Kidney glomerular epithelial cell (primary cell): ENCODE measurements around the gene CARS2.
"Not testable (repeated sequence)": the region's sequence is repeated elsewhere in the genome, so short reads cannot be mapped to it uniquely, and the experiment has no call there.

Source experiments
- DNase-seq: peaks from one replicate; lab custom pipeline; 2025; lab: John Stamatoyannopoulos, UW

CARS2 gene, protein sequence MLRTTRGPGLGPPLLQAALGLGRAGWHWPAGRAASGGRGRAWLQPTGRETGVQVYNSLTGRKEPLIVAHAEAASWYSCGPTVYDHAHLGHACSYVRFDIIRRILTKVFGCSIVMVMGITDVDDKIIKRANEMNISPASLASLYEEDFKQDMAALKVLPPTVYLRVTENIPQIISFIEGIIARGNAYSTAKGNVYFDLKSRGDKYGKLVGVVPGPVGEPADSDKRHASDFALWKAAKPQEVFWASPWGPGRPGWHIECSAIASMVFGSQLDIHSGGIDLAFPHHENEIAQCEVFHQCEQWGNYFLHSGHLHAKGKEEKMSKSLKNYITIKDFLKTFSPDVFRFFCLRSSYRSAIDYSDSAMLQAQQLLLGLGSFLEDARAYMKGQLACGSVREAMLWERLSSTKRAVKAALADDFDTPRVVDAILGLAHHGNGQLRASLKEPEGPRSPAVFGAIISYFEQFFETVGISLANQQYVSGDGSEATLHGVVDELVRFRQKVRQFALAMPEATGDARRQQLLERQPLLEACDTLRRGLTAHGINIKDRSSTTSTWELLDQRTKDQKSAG

DNA sequence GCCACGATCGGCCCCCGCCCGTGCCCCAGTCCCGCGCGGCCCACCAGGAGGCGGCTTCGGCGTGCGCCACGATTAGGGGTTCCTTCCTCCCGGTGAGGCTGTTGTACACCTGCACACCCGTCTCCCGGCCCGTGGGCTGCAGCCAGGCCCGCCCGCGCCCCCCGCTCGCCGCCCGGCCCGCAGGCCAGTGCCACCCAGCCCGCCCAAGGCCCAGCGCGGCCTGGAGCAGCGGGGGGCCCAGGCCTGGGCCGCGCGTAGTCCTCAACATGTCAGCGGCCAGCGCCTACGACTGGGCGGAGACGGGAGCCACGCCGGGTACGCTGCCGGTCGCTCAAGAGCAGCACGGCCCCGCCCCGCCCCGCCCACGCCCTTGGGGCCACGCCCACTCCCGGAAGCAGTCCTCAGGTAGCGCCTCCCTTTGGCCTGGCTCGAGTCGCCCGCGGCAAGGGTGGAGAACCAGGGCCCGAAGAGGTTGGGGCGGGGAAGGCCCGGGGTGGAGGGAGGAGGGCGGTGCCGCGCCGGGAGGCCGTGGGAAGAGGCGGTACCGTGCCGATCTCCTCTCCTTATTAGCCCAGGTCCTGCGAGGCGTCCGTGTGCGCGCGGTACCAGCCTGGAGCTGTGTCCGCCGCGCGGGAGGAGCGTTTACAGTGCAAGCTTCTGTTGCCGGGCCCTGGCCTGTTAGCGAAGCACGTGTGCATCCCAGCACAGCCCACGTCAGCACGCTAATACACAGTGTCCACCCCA lies at the start of gene CARS2:
TSS of gene CARS2 (minus strand) at position 291 of the 744 bp plus-strand sequence. CDS start at position 268, 23 bp downstream.
- DNase-seq = peak; percentile 89

GRCh38 chr13:110748271-110748670 lies 42.4 kb upstream of the CARS2 start:
- no peak for DNase-seq

- DNase-seq = no peak
Measured at GRCh38 chr13:110746438-110746837, 40.5 kb upstream of the CARS2 start.

DNA sequence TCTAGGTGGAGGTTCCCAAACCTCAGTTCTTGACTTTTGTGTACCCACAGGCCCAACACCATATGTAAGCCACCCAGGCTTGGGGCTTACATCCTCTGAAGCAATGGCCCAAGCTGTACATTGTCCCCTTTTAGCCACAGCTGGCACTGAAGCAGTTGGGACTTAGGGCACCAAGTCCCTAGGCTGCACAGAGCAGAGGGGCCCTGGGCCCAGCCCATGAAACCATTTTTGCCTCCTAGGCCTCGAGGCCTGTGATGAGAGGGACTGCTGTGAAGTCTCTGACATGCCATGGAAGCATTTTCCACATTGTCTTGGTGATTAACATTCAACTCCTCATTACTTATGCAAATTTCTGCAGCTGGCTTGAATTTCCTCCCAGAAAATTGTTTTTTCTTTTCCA lies 37.8 kb upstream of the CARS2 start:
- DNase-seq = no peak

GRCh38 chr13:110737555-110737954 lies 31.6 kb upstream of the CARS2 start:
- no peak for DNase-seq

GRCh38 chr13:110734561-110734960 lies 28.6 kb upstream of the CARS2 start:
- DNase-seq = no peak

- DNase-seq = no peak
Measured at GRCh38 chr13:110731072-110731471, 25.2 kb upstream of the CARS2 start.

DNA sequence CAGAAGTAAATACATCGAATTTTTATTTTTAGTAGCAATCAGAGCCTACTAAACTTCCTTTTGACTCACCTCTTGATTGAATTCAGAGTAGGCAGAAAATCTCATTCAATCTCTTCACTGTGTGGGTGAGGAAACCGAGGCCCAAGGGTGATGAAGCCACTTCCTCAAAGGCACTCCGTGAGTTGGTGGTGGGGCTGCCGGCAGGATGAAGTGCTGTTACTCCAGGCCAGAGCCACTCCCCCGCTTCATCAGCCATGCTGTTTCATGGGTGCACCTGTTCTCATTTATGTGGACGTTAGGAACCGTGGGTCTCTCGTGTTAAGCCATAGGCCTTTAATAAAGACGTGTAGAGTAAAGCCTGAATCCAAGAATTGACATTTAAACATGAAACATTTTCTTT lies 20.8 kb upstream of the CARS2 start:
- no peak for DNase-seq

DNA sequence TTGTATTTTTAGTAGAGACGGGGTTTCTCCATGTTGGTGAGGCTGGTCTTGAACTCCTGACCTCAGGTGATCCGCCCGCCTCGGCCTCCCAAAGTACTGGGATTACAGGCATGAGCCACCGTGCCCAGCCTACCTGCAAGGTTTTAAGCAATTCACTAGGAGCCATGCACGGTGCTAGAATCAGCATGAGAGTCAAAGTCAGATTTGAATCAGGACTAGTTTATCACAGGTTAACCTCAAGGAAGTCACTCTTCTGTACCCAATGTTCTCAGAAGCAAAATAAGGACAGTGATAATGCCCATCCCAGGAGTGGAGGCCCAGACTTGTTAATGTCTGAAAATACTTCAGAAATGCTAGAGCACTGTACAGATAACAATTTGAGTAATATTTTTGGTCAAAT lies 20.2 kb upstream of the CARS2 start:
- DNase-seq = not testable (repeated sequence)

DNA sequence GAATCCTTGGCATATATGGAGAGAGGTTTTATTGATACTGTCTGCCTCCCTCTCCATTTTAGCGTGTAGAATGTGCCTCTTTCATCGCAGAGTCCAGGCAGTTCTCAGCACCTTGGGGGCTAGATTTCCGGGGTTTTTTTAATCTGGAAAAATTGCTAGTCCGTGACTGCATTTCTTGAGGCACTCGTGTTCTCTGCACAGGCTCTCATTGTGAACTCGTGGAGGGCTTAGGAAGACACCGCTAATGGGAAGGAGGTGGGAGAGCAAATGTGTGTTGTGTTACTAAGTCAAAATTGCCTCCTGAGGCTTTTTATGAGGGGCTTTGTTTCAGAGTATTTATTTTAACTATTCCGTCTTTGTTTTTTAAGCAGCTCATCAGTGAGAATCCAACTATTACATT lies 17.7 kb upstream of the CARS2 start:
- no peak for DNase-seq

- DNase-seq = no peak
Measured at GRCh38 chr13:110722971-110723370, 17.1 kb upstream of the CARS2 start.

- no peak for DNase-seq
Measured at GRCh38 chr13:110719036-110719710, 13.3 kb upstream of the CARS2 start.

GRCh38 chr13:110716247-110716515 lies 10.3 kb upstream of the CARS2 start:
- DNase-seq = no peak

DNA sequence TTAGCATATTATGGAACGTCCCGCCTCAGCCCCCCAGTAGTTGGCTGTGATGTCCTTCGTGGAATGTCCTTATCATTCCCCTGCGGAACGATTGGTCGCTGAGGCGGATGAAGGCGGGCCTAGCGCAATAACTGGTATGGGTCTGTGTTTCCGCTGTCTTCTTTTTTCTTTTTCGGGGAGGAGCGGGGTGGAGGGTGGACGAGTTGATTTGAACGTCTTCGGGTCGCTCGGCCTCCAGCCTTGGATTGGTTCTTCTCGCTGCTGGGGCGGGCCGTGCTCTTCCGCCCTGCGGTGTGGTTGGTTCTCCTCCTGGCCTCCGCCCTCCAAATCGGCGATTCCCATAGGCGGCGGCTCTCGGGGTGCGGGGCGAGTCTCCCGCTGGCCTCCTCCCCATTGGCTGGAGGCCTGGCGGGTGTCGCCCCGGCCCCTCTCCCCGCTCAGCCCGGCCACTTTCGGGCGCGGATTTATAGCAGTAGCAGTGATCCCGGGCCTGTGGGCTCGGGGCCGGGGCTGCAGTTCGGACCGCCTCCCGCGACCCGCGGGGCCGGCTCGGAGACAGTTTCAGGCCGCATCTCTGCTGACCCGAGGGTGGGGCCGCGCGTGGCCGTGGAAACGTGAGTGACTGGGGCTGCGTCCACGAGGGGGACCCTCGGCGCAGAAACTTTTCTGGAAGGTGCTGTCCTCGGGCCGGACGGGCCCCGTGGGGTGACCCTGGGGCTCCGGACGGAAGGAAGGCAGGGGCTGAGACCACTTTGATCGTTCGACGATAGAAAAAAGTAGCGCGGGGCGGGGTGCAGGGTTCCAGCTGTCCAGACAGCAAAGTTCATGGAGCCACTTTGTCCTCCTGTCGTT lies 9.7 kb upstream of the CARS2 start:
- DNase-seq = peak; percentile 99

DNA sequence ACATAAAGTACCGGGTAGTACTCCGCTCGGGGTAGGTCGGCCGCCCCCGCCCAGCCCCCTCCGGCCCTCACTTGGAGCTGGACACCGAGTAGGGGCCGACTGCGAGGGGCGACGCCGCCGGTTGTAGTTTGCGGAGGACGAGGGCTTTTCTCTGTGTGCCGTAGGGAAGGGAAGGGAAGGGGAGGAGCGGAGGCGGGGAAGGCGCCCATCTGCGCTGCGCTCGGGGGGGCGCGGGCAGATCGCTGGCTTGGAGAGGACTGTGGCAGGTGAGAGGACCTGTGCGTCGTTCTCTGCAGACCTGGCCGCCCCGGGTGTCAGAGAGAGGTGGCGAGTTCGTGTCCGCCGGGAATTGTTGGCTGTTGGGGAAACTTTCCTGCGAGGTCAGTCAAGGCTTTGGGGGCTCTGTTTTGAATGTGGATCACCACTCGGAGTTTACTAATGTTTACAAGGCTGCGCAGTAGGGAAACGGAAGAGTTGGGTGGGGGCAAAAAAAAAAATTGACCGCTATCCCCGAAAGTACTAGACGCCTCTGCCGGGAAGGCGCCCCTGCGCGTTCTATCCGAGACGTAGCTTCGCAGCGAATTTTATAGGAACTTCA lies 9.0 kb upstream of the CARS2 start:
- DNase-seq = peak; percentile 20

- no peak for DNase-seq
Measured at GRCh38 chr13:110713981-110714796, 8.3 kb upstream of the CARS2 start.

DNA sequence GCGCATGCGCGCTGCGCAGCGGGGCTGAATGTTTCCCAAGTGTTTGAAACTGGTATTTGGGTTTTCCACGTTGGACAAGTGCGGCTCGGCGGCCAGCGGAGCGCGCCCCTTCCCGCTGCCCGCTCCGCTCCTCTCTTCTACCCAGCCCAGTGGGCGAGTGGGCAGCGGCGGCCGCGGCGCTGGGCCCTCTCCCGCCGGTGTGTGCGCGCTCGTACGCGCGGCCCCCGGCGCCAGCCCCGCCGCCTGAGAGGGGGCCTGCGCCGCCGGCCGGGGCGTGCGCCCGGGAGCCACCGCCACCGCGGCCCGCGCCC lies 7.7 kb upstream of the CARS2 start, which contains the start of gene ING1:
TSS of gene ING1 (plus strand) at position 59 of the 311 bp plus-strand sequence. CDS start 450 bp downstream, outside the sequence.
- no peak for DNase-seq

DNA sequence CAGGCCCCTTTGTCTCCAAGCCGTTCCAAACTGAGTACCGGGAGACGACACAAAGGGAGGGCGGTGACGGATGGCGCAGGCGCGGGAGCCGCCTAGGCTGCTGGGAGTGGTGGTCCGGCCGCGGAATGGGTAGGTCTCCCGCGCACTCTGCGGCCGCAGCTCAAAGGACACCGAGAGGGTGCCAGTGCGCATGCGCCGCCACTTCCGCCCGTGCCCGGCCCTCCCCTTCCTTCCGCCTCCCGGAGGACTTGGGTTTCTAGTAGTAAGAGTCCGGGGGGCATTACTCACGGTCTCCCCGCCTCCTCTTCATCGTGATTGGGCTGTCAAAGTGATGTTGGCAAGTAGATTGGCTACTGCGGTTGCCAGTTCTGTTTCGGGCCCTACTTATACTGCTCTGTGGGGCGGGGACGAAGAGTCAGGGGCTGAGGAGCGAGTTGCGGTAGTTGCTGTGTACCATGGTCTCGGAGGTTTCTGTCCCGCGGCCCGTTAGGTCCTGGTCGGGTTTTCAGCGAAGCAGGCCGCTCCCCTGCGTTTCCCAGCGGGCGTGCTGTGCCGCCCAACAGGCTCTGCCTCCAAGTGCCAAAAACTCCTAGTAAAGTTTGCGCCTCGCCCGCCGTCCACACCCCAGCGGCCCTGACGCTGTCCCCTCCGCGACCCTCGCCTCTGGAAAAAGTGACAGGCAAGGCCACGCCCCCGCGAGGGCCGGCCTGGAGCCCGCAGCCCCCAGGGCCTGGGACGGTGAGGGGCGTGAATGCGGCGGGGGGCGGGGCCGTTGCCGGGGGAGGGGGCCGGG lies 7.1 kb upstream of the CARS2 start:
- peak; percentile 97 for DNase-seq

DNA sequence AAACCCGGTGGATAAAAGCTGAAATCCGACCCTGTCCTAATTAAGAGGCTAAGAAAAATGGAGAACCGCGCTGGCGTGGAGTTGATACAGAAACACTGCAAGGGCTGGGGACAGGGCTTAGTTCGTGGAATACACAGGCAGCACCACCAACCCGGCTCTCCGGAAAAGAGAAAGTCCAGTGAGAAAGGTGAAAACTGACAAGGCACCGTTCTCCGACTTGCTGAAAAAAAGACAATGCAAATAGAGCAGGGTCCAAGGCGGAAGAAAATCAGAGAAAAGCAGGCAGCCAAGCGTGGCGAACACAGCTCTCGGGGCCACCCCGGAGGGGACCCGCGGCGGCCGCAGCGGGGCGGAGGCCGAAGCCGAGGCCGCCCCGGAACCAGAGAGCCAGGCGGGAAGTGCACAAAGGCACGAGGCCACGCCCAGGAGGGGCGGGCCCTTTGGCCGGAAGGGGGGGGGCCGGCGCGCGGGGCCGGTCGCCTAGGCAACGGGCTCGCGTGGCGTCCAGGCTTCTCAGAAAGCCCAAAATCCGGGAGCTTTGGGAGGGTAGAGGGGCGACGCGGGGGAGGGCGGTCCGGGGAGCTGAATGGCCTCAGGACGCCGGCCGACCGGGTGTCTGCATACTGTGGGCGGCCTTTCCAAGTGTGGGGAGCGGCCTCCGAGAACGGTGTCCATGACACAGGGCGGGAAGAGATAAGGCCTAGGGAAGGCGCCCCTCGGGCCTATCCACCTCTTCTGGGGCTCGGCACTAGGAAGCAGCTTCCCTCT lies 6.3 kb upstream of the CARS2 start:
- DNase-seq = peak; percentile 62
